ENCODE results near the gene CENPVL2.
"Not testable (repeated sequence)": the region's sequence is repeated elsewhere in the genome, so short reads cannot be mapped to it uniquely, and the experiment has no call there.

GRCh38 chrX:51710277-51711164 lies 27.9 kb upstream of the CENPVL2 start, which contains the start of gene CENPVL1:
- not testable (repeated sequence) for TF ChIP-seq POLR2A, CTCF, EP300 (IDR thresholded peaks at IDR 0.05)

Data from tibial nerve (tissue), 4 donors.